Endometrium (tissue), 2 donors: ENCODE results near the gene RER1.

Experiments
- FAIRE-seq: peaks from 2 replicates; lab custom pipeline; 2012; peaks lifted over from hg19 to GRCh38; lab: Jason Lieb, UNC
- donor health status: control.
- donor health status: control.

The RER1 gene

GRCh38 chr1:2376261-2376741, 15.3 kb upstream of the RER1 start:
- FAIRE-seq = no peak

GRCh38 chr1:2376931-2377672, 14.5 kb upstream of the RER1 start:
- FAIRE-seq = no peak

GRCh38 chr1:2377751-2378440, 13.7 kb upstream of the RER1 start:
- no peak for FAIRE-seq

DNA sequence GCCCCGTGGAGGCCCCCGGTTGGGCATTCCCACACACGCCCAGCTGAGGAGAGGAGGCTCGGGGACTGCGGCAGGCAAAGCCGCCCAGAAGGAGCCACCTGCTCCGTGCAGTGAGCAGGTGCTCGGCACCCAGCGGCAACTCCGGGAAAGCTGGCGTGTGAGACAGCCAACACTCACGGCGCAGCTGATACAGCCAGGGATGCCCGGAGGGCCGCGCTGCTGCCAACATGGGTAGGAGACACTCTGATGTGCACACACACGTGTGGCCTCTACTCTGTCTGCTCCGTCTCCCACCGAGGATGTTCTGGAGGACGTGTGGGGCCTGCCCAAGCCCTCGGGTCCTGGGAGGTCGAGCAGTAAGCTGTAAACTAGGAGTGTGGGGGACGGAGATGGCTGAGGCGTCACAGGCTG, 13.2 kb upstream of the RER1 start:
- FAIRE-seq = no peak

- FAIRE-seq = no peak
These were observed 12.5 kb upstream of the RER1 start for GRCh38 chr1:2378956-2379732.

- no peak for FAIRE-seq
These were observed 11.8 kb upstream of the RER1 start for GRCh38 chr1:2379733-2380404.

DNA sequence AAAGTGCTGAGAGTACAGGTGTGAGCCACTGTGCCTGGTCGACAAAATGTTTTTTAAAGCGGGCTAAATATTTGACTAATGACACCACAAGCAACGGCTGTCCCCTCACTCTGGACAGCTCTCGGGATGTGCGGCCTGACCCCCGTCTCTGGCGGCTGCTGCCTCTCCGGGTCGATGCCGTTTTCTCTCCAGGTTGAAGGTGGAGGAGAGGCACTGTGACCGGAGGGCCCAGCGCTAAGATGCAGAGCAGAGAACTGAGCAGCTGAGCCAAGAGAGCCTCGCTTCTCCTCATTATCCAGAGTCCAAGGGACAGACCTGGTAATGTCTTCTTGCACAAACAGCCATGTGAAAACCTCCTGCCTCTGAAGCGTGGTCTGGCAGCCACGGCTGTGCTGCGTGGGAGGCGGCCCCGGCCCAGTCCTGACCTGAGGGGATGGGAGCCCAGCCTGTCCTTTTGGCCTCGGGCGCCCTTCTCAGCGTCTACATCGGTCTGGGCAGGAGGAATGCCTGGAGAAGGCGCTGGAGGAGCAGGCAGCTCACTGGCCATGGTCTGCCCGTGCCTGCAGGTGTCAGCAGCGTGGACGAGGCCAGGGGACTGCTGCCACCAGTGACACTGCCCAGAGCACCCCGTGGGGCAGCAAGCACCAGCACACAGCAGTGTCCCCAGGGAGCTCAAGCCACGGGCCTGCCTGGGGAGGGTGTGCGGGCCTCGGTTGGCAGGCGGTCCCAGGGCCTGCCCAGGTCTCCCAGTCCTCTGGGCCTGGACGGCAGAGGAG, 10.6 kb upstream of the RER1 start:
- no peak for FAIRE-seq

DNA sequence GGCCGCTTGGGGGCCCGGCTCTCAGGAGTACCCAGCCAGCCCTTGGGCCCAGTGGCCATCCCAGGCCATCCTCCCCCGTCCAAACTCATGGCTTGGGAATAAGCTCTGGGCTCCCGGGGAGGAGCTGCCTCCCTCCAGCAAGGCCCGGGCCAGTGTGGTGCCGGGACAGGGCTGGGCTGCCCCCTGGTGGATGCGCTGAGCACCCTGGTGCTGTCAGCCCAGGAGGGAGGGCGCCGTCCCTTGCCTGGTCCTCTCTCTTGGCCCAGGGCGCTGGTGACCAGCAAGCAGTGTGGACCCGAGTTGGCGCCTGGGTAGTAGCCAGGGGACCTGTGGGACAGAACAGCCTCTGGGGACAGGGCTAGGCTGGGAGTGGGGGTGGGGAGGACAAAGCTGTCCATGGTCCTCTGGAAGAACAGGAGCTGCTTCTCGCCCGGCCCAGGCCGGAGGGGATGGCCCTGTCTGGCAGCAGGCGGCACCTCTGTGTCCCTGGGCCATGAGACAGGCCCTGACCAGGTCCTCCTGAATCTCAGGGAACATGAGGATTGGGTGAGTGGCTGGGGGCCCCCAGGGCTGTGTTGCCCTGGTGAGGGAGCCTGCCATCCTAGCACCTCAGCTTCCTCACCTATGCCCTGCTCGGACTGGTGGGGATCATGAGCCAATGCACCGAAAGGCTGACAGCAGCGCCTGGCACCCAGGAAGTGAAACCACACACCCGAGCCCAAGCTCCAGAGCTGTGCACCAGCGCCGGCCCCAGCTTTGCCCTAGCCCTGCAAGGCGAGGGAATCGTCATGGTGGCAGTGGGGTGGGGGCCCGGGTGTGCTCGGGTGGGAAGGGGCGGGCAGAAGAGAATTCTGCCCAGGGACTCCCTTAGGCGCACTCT, 9.7 kb upstream of the RER1 start:
- FAIRE-seq = no peak

- FAIRE-seq = no peak
These were observed 8.8 kb upstream of the RER1 start for GRCh38 chr1:2382621-2383361.

DNA sequence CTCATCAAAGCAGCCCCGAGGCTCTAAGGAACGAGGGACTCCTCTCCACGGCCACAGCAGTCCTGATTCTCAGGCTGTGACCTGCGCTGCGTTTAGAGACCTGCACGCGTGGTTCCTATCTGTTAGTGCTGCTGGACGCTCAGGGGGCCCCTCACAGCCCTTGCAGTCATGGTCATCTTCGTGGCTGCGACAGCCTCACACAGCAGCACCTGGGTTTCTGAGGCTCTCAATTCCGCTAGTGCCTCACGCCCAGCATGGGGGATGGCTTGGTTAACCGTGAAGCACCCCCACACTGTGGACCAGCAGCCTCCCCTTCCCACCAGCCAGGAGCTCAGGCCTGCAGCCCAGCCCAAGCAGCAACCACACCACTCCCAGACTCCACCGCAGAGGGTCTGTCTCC, 8.1 kb upstream of the RER1 start:
- no peak for FAIRE-seq

GRCh38 chr1:2384130-2384860, 7.3 kb upstream of the RER1 start:
- FAIRE-seq = no peak

DNA sequence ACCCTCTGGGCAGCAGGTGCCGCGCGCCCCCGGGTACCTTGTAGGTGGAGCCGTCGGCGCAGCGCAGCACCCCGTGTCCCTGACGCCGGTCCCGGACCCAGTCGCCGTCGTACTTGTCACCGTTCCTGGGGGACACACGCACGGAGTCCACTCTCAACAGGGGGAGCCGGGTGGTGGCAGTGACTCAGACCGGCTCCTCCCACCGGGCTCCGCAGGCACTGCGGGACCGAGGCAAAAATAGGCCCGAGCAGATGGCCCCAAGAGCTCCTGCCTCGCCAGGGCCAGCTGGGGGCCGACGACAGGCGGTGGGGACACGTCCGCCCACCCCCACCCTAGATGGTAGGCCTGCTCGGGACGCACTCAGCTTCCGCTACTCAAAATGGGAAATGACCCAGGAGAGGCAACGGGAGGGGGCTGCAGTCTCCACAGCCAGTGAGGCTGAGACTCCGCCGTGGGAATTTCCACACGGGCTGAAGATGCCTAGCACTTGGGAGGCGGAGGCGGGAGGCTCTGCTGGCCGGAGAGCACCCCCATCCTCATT, 6.6 kb upstream of the RER1 start:
- no peak for FAIRE-seq

GRCh38 chr1:2385606-2386280, 5.9 kb upstream of the RER1 start:
- FAIRE-seq = no peak

- no peak for FAIRE-seq
These were observed 4.7 kb upstream of the RER1 start for GRCh38 chr1:2386636-2387611.

- FAIRE-seq = no peak
These were observed 3.4 kb upstream of the RER1 start for GRCh38 chr1:2388004-2388913.

GRCh38 chr1:2389644-2390043, 2.0 kb upstream of the RER1 start:
- no peak for FAIRE-seq
